GM12872 (cell line): ENCODE results near the gene NUP42.

Experiments used
- CTCF ChIP-seq: IDR thresholded peaks from 3 replicates; pipeline ENCODE4 v1.5.1; 2011; ENCODE audit warnings: low read depth, mild to moderate bottlenecking, low read length, moderate library complexity; ENCODE audit not compliant: insufficient read depth

The NUP42 gene

GRCh38 chr7:23212841-23213240 is 31.0 kb downstream of the NUP42 start:
- no peak for TF ChIP-seq CTCF

DNA sequence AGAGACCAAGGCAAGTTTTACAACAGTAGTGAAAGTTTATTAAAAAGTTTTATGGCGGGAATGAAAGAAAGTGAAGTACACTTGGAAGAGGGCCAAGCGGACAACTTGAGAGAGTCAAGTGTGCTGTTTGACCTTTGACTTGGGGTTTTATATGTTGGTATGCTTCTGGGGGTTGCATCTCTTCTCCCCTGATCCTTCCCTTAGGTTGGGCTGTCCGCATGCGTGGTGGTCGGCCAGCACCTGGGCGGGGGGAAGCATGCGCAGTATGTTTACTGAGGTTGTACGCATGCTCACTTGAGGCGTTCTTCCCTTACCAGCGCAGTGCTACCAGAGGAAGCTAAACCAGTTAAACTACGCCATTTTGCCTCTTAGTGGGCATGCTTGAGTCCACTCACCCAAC is 31.9 kb downstream of the NUP42 start:
- TF ChIP-seq CTCF, result no peak

GRCh38 chr7:23214423-23214822 is 32.6 kb downstream of the NUP42 start:
- TF ChIP-seq CTCF, result no peak

GRCh38 chr7:23214938-23215337 is 33.1 kb downstream of the NUP42 start:
- TF ChIP-seq CTCF, result no peak

DNA sequence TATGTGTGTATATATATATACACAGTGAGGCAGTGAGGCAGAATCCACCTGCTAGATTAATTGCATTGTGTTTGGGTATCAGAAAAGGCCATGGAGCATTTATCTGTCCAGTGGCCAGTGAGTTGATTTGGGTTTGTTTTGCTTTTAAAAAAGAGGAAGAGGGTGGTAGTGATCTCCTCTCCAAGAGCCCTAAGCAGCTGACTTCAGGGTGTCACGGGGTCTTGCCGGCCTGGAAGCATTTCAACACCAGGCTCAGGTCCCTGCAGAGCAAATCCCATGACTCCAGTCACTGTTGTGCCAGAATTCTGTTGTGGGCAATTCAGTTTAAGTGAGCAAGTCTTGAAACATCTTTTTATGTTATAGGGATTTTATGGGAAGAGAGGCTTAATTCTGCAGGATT is 34.2 kb downstream of the NUP42 start:
- no peak for TF ChIP-seq CTCF

DNA sequence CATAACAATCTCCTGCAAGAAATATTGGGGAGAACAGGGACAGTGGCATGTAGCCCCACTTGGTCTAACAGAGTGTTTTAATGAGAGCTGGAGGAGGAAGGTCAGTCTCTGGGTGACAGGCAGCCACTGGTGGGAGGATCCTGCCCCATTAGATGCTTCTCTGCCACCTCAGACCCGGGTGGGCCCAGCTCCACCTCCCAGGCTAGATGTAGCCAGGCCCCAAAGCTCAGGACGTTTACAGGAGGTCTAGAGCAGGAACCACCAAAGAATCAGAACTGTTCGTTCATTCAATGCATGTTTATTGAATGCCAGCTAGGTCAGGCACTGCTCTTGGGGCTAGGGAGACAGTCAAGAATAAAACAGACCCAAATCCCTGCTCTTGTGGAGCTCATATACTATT is 36.3 kb downstream of the NUP42 start:
- TF ChIP-seq CTCF, result no peak

DNA sequence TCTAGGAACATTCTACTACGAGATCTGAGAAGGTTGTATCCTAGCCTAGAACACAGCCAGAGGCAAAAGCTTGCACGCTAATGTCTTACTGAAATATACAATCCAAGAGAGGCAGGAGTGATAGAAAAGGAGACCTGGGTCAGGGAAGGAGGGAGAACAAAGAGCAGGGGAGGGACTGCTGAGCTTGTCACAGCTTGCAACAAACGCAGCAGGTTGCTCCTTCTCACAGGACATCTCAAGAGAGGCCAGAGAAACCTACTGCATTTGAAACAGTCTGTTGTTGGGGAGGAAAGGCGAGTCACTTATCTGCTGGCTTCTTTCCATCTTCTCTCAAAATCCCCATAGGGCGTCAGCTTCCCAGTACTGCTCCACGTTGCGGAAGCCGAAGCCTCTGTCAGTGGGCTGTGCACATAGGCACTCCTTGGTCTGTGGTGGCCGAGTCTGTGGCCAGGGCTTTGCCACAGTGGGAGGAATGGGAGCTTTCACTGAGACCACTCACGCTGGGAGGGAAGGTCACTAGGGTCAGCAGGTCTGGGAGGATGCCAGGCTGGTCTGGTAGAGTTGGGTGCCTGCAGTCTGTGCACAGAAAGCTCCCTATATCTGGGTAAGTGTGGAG is 39.0 kb downstream of the NUP42 start:
- no peak for TF ChIP-seq CTCF
